Measurements from ENCODE around the gene CRYGN.

The CRYGN gene

DNA sequence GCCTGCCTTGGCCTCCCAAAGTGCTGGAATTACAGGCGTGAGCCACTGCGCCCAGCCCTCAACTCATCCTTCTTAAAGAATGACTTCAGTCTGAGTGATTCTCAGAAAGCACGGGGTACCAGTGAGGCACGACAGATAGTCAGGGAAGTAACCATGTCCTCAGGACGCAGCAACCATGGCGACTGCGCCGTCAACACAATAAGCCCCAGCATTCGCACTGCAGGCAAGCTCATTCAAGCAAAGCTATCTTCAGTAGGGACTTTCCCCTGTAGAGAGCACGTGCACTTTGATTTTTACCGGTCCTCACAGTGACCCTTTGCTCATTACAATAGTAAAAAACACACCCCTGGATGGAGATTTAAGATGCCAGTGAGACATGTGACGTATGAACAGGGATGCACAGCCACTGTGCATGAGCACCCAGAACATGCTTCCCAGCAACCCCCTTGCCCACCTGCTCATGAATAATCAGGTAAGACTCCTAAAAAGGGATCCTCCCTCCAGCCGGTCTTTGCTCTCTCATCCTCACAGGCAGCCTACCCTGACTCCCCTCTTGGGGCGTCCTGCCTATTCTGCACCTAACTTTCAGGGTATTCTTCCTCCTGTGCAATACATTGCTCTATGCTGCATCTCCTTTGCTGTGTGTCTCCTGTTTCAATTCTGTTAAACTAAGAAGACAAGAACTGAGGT is 39.2 kb downstream of the CRYGN start:
- TF ChIP-seq L3MBTL2 (conservative IDR thresholded peaks at IDR 0.05) (no peak), LEF1 (IDR thresholded peaks at IDR 0.05; ENCODE audit: borderline replicate concordance) (no peak), FOXA1 (IDR thresholded peaks at IDR 0.05) (no peak), ARNT (IDR thresholded peaks at IDR 0.05) (no peak), SUZ12 (IDR thresholded peaks at IDR 0.05) (no peak), FOXM1 (IDR thresholded peaks at IDR 0.05; ENCODE audit: borderline replicate concordance) (no peak), BHLHE40 (IDR thresholded peaks at IDR 0.05; ENCODE audit: borderline replicate concordance) (no peak), NFRKB (IDR thresholded peaks at IDR 0.05) (no peak), HDGF (IDR thresholded peaks at IDR 0.05; ENCODE audit: borderline replicate concordance) (no peak), SP1 (IDR thresholded peaks at IDR 0.05) (no peak), ZNF384 (IDR thresholded peaks at IDR 0.05) (no peak), FOXK2 (IDR thresholded peaks at IDR 0.05) (no peak)
- TF ChIP-seq, protein P1, sequence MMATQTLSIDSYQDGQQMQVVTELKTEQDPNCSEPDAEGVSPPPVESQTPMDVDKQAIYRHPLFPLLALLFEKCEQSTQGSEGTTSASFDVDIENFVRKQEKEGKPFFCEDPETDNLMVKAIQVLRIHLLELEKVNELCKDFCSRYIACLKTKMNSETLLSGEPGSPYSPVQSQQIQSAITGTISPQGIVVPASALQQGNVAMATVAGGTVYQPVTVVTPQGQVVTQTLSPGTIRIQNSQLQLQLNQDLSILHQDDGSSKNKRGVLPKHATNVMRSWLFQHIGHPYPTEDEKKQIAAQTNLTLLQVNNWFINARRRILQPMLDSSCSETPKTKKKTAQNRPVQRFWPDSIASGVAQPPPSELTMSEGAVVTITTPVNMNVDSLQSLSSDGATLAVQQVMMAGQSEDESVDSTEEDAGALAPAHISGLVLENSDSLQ (IDR thresholded peaks at IDR 0.05) = no peak
- no peak for DNase-seq (ENCODE audit: extremely low spot score)
- POLR2A ChIA-PET = no interaction called here
- CTCF ChIA-PET = no interaction called here

DNA sequence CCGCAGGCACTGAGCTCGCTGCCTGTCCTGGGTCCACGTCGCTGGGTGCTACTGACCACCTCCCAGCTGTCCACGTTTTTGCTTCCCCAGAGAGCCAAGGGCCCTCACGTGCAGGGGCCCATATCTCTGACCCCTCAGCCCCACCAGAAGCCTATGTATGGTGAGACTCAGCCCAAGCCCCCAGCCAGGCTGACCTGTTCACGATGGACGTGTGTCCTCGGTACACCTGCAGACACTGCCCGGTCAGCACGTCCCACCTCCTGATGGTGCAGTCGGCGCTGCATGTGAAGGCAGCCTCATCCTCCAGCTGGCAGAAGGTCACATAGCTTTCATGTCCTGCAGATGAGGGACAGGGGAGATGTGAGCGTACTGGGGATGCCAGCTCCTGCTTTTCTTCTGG is 40.0 kb downstream of the CRYGN start:
- CTCF ChIA-PET = interaction anchor here (0.7 kb wide), 1 partner anchor 33 kb away, joined by 4 read pairs; no protein-coding TSS in a partner anchor
- DNase-seq (ENCODE audit: extremely low spot score) = no peak
- TF ChIP-seq TARDBP (IDR thresholded peaks at IDR 0.05) (no peak), HDGF (IDR thresholded peaks at IDR 0.05; ENCODE audit: borderline replicate concordance) (no peak), SP1 (IDR thresholded peaks at IDR 0.05) (no peak), ZNF384 (IDR thresholded peaks at IDR 0.05) (no peak), BHLHE40 (IDR thresholded peaks at IDR 0.05; ENCODE audit: borderline replicate concordance) (no peak), FOXK2 (IDR thresholded peaks at IDR 0.05) (no peak), SUZ12 (IDR thresholded peaks at IDR 0.05) (no peak), ELF4 (IDR thresholded peaks at IDR 0.05) (no peak), LEF1 (IDR thresholded peaks at IDR 0.05; ENCODE audit: borderline replicate concordance) (no peak), CTBP1 (IDR thresholded peaks at IDR 0.05; ENCODE audit: borderline replicate concordance) (no peak), NFRKB (IDR thresholded peaks at IDR 0.05) (no peak), FOXM1 (IDR thresholded peaks at IDR 0.05; ENCODE audit: borderline replicate concordance) (no peak), L3MBTL2 (conservative IDR thresholded peaks at IDR 0.05) (no peak), FOXA1 (IDR thresholded peaks at IDR 0.05) (no peak), ARNT (IDR thresholded peaks at IDR 0.05) (no peak)
- TF ChIP-seq, protein P1 (IDR thresholded peaks at IDR 0.05) = no peak
- POLR2A ChIA-PET = no interaction called here

- DNase-seq (ENCODE audit: extremely low spot score) = no peak
- POLR2A ChIA-PET = no interaction called here
- TF ChIP-seq LEF1 (IDR thresholded peaks at IDR 0.05; ENCODE audit: borderline replicate concordance) (no peak), ARNT (IDR thresholded peaks at IDR 0.05) (no peak)
- CTCF ChIA-PET = no interaction called here
Measured at GRCh38 chr7:151399305-151399601, 40.7 kb downstream of the CRYGN start.

DNA sequence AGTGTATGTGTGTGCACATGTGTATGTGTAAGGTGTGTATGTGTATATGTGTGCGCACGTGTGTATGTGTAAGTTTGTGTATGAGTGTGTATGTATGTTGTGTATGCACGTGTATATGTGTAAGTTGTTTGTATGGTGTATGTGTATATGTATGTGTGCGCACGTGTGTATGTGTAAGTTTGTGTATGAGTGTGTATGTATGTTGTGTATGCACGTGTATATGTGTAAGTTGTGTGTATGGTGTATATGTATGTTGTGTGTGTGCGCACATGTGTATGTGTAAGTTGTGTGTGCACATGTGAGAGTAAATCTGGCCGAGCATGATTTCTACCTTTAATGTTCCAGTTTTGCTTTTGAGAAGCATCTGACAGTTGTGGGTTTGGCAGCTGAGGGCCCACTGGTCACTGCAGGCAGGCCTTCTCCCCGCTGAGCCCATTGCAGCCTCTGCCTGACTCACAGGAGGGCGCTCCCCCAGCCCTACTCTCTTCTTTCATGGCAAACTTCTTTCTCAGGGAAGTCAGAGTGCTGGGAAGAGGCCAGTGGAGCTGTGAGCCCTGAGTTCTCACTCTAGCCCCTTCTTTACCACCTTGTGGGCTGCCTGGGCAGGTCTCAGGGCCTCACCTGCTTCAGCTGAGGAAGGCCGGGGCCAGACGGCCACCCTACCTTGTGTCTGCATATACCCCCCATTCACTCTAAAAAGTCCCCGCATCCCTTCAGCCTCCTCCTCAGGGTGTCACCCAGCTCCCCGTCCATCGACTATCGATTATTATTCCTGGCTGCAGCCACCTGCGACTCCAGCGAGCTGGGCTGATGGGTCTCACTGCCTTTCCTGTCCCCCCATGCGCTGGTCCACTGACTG is 41.3 kb downstream of the CRYGN start:
- DNase-seq (ENCODE audit: extremely low spot score) = no peak
- TF ChIP-seq FOXM1 (IDR thresholded peaks at IDR 0.05; ENCODE audit: borderline replicate concordance) (no peak), SP1 (IDR thresholded peaks at IDR 0.05) (no peak), NFRKB (IDR thresholded peaks at IDR 0.05) (no peak), ARNT (IDR thresholded peaks at IDR 0.05) (no peak), L3MBTL2 (conservative IDR thresholded peaks at IDR 0.05) (no peak), BHLHE40 (IDR thresholded peaks at IDR 0.05; ENCODE audit: borderline replicate concordance) (no peak), FOXK2 (IDR thresholded peaks at IDR 0.05) (no peak), SUZ12 (IDR thresholded peaks at IDR 0.05) (no peak), CTBP1 (IDR thresholded peaks at IDR 0.05; ENCODE audit: borderline replicate concordance) (no peak), HDGF (IDR thresholded peaks at IDR 0.05; ENCODE audit: borderline replicate concordance) (no peak), LEF1 (IDR thresholded peaks at IDR 0.05; ENCODE audit: borderline replicate concordance) (no peak), TARDBP (IDR thresholded peaks at IDR 0.05) (no peak), FOXA1 (IDR thresholded peaks at IDR 0.05) (no peak), ELF4 (IDR thresholded peaks at IDR 0.05) (no peak), ZNF384 (IDR thresholded peaks at IDR 0.05) (no peak)
- TF ChIP-seq, protein P1 (IDR thresholded peaks at IDR 0.05) = no peak
- CTCF ChIA-PET = no interaction called here
- POLR2A ChIA-PET = no interaction called here

- TF ChIP-seq BHLHE40 (IDR thresholded peaks at IDR 0.05; ENCODE audit: borderline replicate concordance) (no peak), NFRKB (IDR thresholded peaks at IDR 0.05) (no peak), ZNF384 (IDR thresholded peaks at IDR 0.05) (no peak), FOXM1 (IDR thresholded peaks at IDR 0.05; ENCODE audit: borderline replicate concordance) (no peak), FOXK2 (IDR thresholded peaks at IDR 0.05) (no peak), CTBP1 (IDR thresholded peaks at IDR 0.05; ENCODE audit: borderline replicate concordance) (no peak), TARDBP (IDR thresholded peaks at IDR 0.05) (no peak), ELF4 (IDR thresholded peaks at IDR 0.05) (no peak), SP1 (IDR thresholded peaks at IDR 0.05) (no peak), LEF1 (IDR thresholded peaks at IDR 0.05; ENCODE audit: borderline replicate concordance) (no peak), SUZ12 (IDR thresholded peaks at IDR 0.05) (no peak), FOXA1 (IDR thresholded peaks at IDR 0.05) (no peak), ARNT (IDR thresholded peaks at IDR 0.05) (no peak)
- TF ChIP-seq, protein P1 (IDR thresholded peaks at IDR 0.05) = no peak
- DNase-seq (ENCODE audit: extremely low spot score) = no peak
- ChIA-PET CTCF (interaction anchor here (1.1 kb wide), 1 partner anchor 82 kb away, joined by 3 read pairs; no protein-coding TSS in a partner anchor), POLR2A (no interaction called here)
Measured at GRCh38 chr7:151397026-151397425, 42.9 kb downstream of the CRYGN start.

Data from HEK293T (cell line).